ENCODE results near the gene BRD1. TPM values are rescaled to one million over a fixed set of nuclear protein-coding genes. Genes with fewer than 3 reads are reported as not detected.

BRD1 gene
- total and polyA plus RNA-seq, 4 donors, result 16.6 to 51.5 (median 28.1) TPM

DNA sequence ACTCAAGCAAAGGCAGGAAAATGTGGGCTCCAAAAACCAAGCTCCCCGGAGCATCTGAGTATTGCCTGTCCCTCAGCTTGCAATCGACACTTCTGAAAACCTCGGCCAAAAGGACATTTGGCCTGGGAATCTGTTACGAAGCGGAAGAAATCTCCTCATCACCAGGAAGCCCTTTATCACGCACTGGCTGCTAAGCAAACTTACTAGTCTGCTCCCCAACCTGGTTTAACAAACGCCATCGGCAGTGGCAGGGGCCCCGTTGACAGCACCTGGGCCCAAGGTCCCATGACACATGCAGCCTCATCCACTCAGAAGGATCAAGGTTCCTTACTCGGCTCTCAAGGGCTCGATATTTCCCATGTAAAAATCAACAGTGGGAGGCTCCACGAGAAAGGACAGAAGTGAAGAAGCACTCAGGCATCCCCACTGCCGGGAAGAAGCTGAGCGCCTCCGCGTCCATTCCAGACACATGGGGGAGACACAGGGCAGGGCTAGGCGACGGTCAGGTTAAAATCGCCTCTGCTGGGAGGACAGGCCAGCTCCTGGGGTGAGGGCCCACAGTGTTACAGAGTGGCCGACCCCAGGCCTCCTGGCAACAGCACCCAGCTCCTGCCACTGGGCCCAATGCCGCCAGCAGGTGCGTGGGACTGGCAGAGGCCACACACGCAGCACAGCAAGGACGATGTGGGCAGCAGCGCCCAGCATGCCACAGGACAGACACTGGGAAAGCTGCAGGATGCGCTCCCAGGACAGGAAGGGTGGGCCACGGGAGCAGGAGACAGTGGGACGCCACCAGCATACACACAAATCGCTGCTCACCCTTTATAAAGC, 27.1 kb downstream of the BRD1 start:
- TF ChIP-seq, protein P1, sequence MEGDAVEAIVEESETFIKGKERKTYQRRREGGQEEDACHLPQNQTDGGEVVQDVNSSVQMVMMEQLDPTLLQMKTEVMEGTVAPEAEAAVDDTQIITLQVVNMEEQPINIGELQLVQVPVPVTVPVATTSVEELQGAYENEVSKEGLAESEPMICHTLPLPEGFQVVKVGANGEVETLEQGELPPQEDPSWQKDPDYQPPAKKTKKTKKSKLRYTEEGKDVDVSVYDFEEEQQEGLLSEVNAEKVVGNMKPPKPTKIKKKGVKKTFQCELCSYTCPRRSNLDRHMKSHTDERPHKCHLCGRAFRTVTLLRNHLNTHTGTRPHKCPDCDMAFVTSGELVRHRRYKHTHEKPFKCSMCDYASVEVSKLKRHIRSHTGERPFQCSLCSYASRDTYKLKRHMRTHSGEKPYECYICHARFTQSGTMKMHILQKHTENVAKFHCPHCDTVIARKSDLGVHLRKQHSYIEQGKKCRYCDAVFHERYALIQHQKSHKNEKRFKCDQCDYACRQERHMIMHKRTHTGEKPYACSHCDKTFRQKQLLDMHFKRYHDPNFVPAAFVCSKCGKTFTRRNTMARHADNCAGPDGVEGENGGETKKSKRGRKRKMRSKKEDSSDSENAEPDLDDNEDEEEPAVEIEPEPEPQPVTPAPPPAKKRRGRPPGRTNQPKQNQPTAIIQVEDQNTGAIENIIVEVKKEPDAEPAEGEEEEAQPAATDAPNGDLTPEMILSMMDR (IDR thresholded peaks at IDR 0.05; ENCODE audit: control extremely low read depth, extremely low read depth), result no peak
- no peak for DNase-seq
- H3K4me1 ChIP-seq (ENCODE audit: control insufficient read depth in 5 of 5, insufficient read depth in 5 of 5, low read length in 5 of 5), result peaks cover 0 to 29% (median 0%) of the 10 kb centered on the region in 5 donors
- no peak overlapping the region for H3K9ac ChIP-seq (ENCODE audit: insufficient read depth in 1 of 2, low read length in 2 of 2)
- 66 to 82% methylated on average over 29 of the region's 29 CpGs for WGBS, 2 donors
- no peaks in the 10 kb centered on the region for H3K27me3 ChIP-seq (ENCODE audit: control insufficient read depth in 3 of 3, insufficient read depth in 3 of 3, low read length in 2 of 3)
- peaks cover 6 to 55% (median 30%) of the 10 kb centered on the region in 4 donors for H3K36me3 ChIP-seq (ENCODE audit: control insufficient read depth in 4 of 4, insufficient read depth in 4 of 4, low read length in 4 of 4)
- no peaks in the 10 kb centered on the region for H3K9me3 ChIP-seq (ENCODE audit: control insufficient read depth in 4 of 4, insufficient read depth in 3 of 4, low read length in 3 of 4)
- H3K27ac ChIP-seq (ENCODE audit: low read depth in 1 of 2, low read length in 1 of 2), result peak overlapping the region in 1 of 2 donors; percentile 63
- no peak overlapping the region for H3K4me3 ChIP-seq
- ATAC-seq (ENCODE audit: insufficient read depth, low FRiP score), result no peak

DNA sequence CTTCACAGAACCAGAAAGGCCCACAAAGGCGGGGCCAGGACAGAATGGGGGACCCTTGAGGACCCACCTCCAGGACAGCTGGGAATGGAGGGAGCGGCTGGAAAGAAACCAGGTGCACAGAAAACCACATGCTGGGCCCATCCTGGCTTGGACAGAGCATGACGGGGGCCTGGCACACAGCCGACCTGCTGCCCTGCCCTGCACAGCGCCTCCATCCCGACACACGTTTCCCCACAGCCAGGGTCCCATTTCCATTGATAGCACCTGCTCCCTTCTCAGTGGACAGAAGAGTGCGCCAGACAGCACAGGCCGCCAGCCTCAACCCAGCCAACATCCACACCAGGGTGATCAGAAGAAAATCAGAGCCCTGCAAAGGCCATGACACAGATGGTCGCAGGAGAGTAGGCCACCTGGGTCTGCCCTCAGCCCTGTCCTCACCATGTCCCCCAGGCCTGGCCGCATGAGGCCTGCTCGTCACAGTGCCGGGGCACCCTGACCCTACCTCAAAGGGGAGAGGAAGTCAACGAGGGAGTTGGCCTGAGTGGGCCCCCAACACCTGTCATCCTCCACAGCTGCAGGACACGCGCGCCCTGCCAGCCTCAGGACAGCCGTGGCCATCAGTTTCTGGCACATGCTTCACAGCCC, 28.1 kb downstream of the BRD1 start:
- WGBS, 2 donors, result 91 to 92% methylated on average over 18 of the region's 18 CpGs
- TF ChIP-seq, protein P1 (IDR thresholded peaks at IDR 0.05; ENCODE audit: control extremely low read depth, extremely low read depth), result no peak
- Histone ChIP-seq H3K27ac (ENCODE audit: low read depth in 1 of 2, low read length in 1 of 2) (peak overlapping the region in 1 of 2 donors; percentile 2), H3K9me3 (ENCODE audit: control insufficient read depth in 4 of 4, insufficient read depth in 3 of 4, low read length in 3 of 4) (no peaks in the 10 kb centered on the region), H3K27me3 (ENCODE audit: control insufficient read depth in 3 of 3, insufficient read depth in 3 of 3, low read length in 2 of 3) (no peaks in the 10 kb centered on the region), H3K4me3 (no peak overlapping the region), H3K36me3 (ENCODE audit: control insufficient read depth in 4 of 4, insufficient read depth in 4 of 4, low read length in 4 of 4) (peaks cover 9 to 59% (median 35%) of the 10 kb centered on the region in 4 donors), H3K4me1 (ENCODE audit: control insufficient read depth in 5 of 5, insufficient read depth in 5 of 5, low read length in 5 of 5) (peaks cover 0 to 26% (median 0%) of the 10 kb centered on the region in 5 donors), H3K9ac (ENCODE audit: insufficient read depth in 1 of 2, low read length in 2 of 2) (no peak overlapping the region)
- ATAC-seq (ENCODE audit: insufficient read depth, low FRiP score) (no peak), DNase-seq (no peak)

DNA sequence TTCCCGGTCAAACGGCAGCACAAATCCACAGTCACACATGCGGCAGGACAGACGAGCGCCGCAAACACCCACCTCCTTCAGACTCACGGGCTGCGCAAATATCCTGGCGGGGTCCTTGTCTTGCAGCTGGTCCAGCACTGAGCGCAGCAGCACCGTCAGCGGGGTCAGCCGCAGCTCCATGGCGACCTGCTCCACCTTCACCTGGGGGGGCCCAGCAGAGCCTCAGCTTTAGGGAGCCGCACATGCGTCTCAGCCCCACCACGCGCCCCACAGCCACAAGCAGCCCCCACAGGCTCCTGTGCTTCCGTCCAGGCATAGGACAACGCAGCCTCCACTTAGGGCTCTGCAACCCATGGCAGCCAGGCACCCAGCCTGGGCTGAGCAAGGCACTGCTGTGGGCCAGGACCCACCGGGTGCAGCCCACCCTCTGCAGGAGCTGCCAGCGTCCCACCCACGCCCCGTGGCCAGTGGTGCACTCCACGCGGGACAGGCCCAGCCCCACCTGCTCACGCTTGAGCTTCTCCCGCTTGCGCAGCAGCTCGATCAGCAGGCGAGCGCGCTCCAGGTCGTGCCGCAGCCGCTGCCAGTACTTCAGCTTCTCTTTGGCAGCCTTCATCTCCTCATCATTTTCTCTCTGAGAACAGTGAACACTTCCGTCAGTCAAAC, 29.1 kb downstream of the BRD1 start:
- TF ChIP-seq, protein P1 (IDR thresholded peaks at IDR 0.05; ENCODE audit: control extremely low read depth, extremely low read depth), result no peak
- H3K36me3 ChIP-seq (ENCODE audit: control insufficient read depth in 4 of 4, insufficient read depth in 4 of 4, low read length in 4 of 4), result peaks cover 9 to 63% (median 39%) of the 10 kb centered on the region in 4 donors
- H3K27ac ChIP-seq (ENCODE audit: low read depth in 1 of 2, low read length in 1 of 2), result no peak overlapping the region
- no peak overlapping the region for H3K4me3 ChIP-seq
- H3K9ac ChIP-seq (ENCODE audit: insufficient read depth in 1 of 2, low read length in 2 of 2), result no peak overlapping the region
- 97 to 98% methylated on average over 37 of the region's 37 CpGs for WGBS, 2 donors
- no peak for ATAC-seq (ENCODE audit: insufficient read depth, low FRiP score)
- no peaks in the 10 kb centered on the region for H3K9me3 ChIP-seq (ENCODE audit: control insufficient read depth in 4 of 4, insufficient read depth in 3 of 4, low read length in 3 of 4)
- no peaks in the 10 kb centered on the region for H3K27me3 ChIP-seq (ENCODE audit: control insufficient read depth in 3 of 3, insufficient read depth in 3 of 3, low read length in 2 of 3)
- peaks cover 0 to 22% (median 0%) of the 10 kb centered on the region in 5 donors for H3K4me1 ChIP-seq (ENCODE audit: control insufficient read depth in 5 of 5, insufficient read depth in 5 of 5, low read length in 5 of 5)
- no peak for DNase-seq

Data from lung (tissue), 12 donors.